ENCODE measurements around the gene ZNF593OS. TPM values are rescaled to one million over a fixed set of nuclear protein-coding genes. Genes with fewer than 3 reads are reported as not detected.
A peak's percentile ranks its signal among the peaks of the same experiment; 100 is the strongest.

The ZNF593OS gene
- total and polyA plus RNA-seq, 7 donors = 0.16 to 4.2 (median 1.6) TPM

DNA sequence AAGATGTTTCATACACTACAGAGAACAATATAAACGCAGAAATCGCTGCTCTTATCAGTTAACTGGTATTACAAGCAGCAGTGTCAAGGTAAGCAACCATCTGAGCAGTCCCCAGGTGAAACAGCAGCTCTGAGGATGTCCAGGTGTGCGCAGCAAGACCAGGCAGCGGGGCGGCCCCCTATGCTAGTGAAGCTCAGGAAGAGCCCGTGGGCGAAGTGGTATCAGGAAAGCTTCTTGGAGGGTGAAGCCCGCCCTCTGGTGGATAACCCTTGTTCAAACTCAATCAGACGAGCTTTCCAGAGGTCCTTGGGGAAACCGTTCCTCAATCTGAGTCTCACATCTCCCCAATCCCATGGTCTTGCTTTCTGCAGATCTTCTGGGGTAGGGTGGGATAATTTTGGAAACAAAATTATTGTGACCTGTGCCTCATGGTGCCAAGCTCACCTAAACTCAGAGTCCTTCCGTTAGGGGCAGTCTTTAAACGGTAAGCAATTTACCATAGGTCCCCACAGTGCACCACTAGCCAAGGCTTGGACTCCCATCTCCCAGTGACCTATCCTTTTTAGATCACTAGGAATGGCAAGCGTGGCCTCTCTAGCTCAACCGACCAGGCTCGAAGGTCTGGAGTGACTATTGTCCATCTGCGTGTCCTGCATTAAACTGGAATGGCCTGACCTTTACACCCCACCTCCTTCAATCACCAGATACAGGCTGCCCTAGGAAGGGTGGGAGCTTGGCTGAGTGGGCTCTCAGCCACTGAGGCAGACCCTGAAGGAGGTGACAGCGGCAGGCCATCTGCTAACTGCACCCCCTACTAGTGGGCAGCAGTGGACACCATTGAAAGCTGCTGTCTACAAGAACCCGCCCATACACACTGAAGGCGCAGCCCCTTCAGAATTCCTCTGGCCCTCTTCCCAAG lies 26.3 kb downstream of the ZNF593OS start:
- Histone ChIP-seq H3K27me3 (ENCODE audit: insufficient read depth in 3 of 3, low read length in 2 of 3) (no peaks in the 10 kb centered on the region), H3K27ac (no peak overlapping the region), H3K9me3 (no peaks in the 10 kb centered on the region), H3K4me1 (no peaks in the 10 kb centered on the region), H3K4me3 (no peak overlapping the region), H3K36me3 (ENCODE audit: insufficient read depth in 1 of 2, low read depth in 1 of 2) (no peaks in the 10 kb centered on the region)
- ATAC-seq (peak; percentile 93 to 98 (median 96)), DNase-seq (peak; percentile 76 to 86)
- WGBS, 3 donors = 26 to 28% (median 26%) methylated on average over 19 of the region's 19 CpGs
- intact Hi-C loops (cut with DNase I) = loop anchor here (1.0 to 2.0 kb wide), 3 partner anchors 39 to 108 kb away; no protein-coding TSS in a partner anchor
- TF ChIP-seq, protein P1, sequence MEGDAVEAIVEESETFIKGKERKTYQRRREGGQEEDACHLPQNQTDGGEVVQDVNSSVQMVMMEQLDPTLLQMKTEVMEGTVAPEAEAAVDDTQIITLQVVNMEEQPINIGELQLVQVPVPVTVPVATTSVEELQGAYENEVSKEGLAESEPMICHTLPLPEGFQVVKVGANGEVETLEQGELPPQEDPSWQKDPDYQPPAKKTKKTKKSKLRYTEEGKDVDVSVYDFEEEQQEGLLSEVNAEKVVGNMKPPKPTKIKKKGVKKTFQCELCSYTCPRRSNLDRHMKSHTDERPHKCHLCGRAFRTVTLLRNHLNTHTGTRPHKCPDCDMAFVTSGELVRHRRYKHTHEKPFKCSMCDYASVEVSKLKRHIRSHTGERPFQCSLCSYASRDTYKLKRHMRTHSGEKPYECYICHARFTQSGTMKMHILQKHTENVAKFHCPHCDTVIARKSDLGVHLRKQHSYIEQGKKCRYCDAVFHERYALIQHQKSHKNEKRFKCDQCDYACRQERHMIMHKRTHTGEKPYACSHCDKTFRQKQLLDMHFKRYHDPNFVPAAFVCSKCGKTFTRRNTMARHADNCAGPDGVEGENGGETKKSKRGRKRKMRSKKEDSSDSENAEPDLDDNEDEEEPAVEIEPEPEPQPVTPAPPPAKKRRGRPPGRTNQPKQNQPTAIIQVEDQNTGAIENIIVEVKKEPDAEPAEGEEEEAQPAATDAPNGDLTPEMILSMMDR (IDR thresholded peaks at IDR 0.05) = peak; percentile 85

DNA sequence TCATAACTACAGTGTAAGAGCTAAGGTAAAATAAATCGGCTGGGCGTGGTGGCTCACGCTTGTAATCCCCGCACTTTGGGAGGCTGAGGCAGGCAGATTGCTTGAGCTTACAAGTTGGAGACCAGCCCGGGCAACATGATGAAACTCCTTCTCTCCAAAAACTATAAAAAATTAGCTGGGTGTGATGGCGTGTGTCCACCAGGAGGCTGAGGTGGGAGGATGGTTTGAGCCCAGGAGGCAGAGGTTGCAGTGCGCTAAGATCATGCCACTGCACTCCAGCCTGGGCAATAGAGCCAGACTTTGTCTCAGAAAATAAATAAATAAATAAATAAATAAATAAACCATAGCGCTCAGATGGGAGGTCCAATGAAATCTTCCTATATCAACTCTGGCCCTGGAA lies 29.5 kb downstream of the ZNF593OS start:
- DNase-seq (no peak), ATAC-seq (no peak)

DNA sequence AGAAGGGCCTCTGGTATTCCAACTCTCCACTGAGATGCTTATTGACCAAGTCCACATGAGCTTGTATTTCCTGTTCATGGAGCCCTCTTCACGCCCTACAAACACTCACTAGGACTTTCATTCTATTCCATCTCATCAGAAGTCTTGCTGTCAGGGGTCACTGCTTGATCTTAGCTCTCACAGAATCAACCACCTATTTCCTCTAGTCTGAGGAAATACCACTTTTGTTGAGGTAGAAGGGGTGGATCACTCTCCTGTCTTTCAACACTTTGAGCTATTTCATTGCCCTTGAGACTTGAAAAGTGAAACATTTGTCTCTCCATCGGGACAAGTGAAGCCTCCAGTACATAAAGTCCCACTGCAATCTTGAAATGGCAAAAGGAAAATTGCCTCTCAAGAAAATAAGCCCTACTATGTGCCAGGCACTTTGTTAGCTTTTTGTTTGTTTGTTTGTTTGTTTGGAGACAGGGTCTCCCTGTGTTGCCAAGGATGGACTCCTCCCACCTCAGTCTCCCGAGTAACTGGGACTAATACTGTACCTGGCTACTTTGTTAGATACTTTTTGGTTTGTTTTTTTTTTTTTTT lies 32.6 kb downstream of the ZNF593OS start:
- no peak overlapping the region for H3K27ac ChIP-seq
- no peak for ATAC-seq
- H3K4me1 ChIP-seq = no peaks in the 10 kb centered on the region
- 56 to 66% (median 58%) methylated on average over 3 of the region's 3 CpGs for WGBS, 3 donors
- H3K36me3 ChIP-seq (ENCODE audit: insufficient read depth in 1 of 2, low read depth in 1 of 2) = no peaks in the 10 kb centered on the region
- H3K9me3 ChIP-seq = no peaks in the 10 kb centered on the region
- DNase-seq = no peak
- TF ChIP-seq, protein P1 (IDR thresholded peaks at IDR 0.05) = no peak
- no peak overlapping the region for H3K4me3 ChIP-seq
- intact Hi-C loops (cut with DNase I) = no loop called here
- H3K27me3 ChIP-seq (ENCODE audit: insufficient read depth in 3 of 3, low read length in 2 of 3) = no peaks in the 10 kb centered on the region

More for the DNA sequence above, 29.5 kb downstream of the ZNF593OS start:
- TF ChIP-seq, protein P1 (IDR thresholded peaks at IDR 0.05) = no peak
- Histone ChIP-seq H3K27ac (no peak overlapping the region), H3K4me3 (no peak overlapping the region), H3K36me3 (ENCODE audit: insufficient read depth in 1 of 2, low read depth in 1 of 2) (no peaks in the 10 kb centered on the region), H3K27me3 (ENCODE audit: insufficient read depth in 3 of 3, low read length in 2 of 3) (no peaks in the 10 kb centered on the region), H3K4me1 (no peaks in the 10 kb centered on the region), H3K9me3 (no peaks in the 10 kb centered on the region)
- 84 to 89% (median 84%) methylated on average over 8 of the region's 8 CpGs for WGBS, 3 donors
- intact Hi-C loops (cut with DNase I) = no loop called here

DNA sequence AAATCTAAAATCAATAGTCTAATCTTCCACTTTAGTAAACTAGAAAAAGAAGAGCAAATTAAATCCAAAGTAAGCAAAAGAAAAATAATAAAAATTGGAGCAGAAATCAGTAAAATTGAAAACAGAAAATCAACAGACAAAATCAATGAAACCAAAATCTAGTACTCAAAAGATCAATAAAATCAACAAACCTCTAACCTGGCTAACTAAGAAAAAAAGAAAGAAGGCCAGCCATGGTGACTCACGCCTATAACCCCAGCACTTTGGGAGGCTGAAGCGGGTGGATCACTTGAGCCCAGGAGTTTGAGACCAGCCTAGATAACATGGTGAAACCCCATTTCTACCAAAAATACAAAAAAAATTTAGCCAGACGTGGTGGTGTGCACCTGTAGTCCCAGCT lies 37.2 kb downstream of the ZNF593OS start:
- DNase-seq = no peak
- no peak for ATAC-seq
- Histone ChIP-seq H3K9me3 (no peaks in the 10 kb centered on the region), H3K4me3 (no peak overlapping the region), H3K27ac (no peak overlapping the region), H3K27me3 (ENCODE audit: insufficient read depth in 3 of 3, low read length in 2 of 3) (no peaks in the 10 kb centered on the region), H3K4me1 (no peaks in the 10 kb centered on the region), H3K36me3 (ENCODE audit: insufficient read depth in 1 of 2, low read depth in 1 of 2) (no peaks in the 10 kb centered on the region)
- intact Hi-C loops (cut with DNase I) = no loop called here
- whole genome bisulfite sequencing, 3 donors = 93 to 98% (median 93%) methylated on average over 3 of the region's 3 CpGs
- TF ChIP-seq, protein P1 (IDR thresholded peaks at IDR 0.05) = no peak
